ENCODE results near the gene GPR180.
A peak's percentile ranks its signal among the peaks of the same experiment; 100 is the strongest.

The GPR180 gene

GRCh38 chr13:94657167-94657566 lies 55.5 kb downstream of the GPR180 start:
- no peak for DNase-seq

- DNase-seq = no peak
Observed at GRCh38 chr13:94658926-94659597, 57.4 kb downstream of the GPR180 start.

GRCh38 chr13:94659598-94659946 lies 57.9 kb downstream of the GPR180 start:
- DNase-seq = no peak

GRCh38 chr13:94660695-94661326 lies 59.2 kb downstream of the GPR180 start:
- DNase-seq = peak; percentile 27

- DNase-seq = no peak
Observed at GRCh38 chr13:94661406-94661805, 59.7 kb downstream of the GPR180 start.

- DNase-seq = no peak
Observed at GRCh38 chr13:94662274-94662945, 60.8 kb downstream of the GPR180 start.

- DNase-seq = no peak
Observed at GRCh38 chr13:94664889-94665288, 63.2 kb downstream of the GPR180 start.

GRCh38 chr13:94666065-94666464 lies 64.4 kb downstream of the GPR180 start:
- DNase-seq = no peak

GRCh38 chr13:94667190-94667589 lies 65.5 kb downstream of the GPR180 start:
- DNase-seq = peak; percentile 26

- DNase-seq = no peak
Observed at GRCh38 chr13:94672400-94672799, 70.7 kb downstream of the GPR180 start.

- no peak for DNase-seq
Observed at GRCh38 chr13:94673851-94674250, 72.2 kb downstream of the GPR180 start.

- DNase-seq = peak; percentile 59
Observed at GRCh38 chr13:94674609-94675348, 73.1 kb downstream of the GPR180 start.

- no peak for DNase-seq
Observed at GRCh38 chr13:94677799-94678198, 76.1 kb downstream of the GPR180 start.

GRCh38 chr13:94678845-94679244 lies 77.2 kb downstream of the GPR180 start:
- no peak for DNase-seq

GRCh38 chr13:94679614-94680013 lies 78.0 kb downstream of the GPR180 start:
- no peak for DNase-seq

- DNase-seq = no peak
Observed at GRCh38 chr13:94682229-94682628, 80.6 kb downstream of the GPR180 start.

GRCh38 chr13:94683409-94683808 lies 81.8 kb downstream of the GPR180 start:
- no peak for DNase-seq
